22Rv1 (cell line): ENCODE data around the gene NCS1.

Experiments used
- ZFX ChIP-seq: fragments of 450-650 bp; IDR thresholded peaks from 2 replicates; pipeline ENCODE4 v1.6.1; 2017; ENCODE audit warnings: antibody characterized with exemption, borderline replicate concordance
- TF ChIP-seq, protein P1 (sequence below): fragments of 450-650 bp; IDR thresholded peaks from 2 replicates; pipeline ENCODE4 v1.5.1; 2017; ENCODE audit warnings: mild to moderate bottlenecking

DNA sequence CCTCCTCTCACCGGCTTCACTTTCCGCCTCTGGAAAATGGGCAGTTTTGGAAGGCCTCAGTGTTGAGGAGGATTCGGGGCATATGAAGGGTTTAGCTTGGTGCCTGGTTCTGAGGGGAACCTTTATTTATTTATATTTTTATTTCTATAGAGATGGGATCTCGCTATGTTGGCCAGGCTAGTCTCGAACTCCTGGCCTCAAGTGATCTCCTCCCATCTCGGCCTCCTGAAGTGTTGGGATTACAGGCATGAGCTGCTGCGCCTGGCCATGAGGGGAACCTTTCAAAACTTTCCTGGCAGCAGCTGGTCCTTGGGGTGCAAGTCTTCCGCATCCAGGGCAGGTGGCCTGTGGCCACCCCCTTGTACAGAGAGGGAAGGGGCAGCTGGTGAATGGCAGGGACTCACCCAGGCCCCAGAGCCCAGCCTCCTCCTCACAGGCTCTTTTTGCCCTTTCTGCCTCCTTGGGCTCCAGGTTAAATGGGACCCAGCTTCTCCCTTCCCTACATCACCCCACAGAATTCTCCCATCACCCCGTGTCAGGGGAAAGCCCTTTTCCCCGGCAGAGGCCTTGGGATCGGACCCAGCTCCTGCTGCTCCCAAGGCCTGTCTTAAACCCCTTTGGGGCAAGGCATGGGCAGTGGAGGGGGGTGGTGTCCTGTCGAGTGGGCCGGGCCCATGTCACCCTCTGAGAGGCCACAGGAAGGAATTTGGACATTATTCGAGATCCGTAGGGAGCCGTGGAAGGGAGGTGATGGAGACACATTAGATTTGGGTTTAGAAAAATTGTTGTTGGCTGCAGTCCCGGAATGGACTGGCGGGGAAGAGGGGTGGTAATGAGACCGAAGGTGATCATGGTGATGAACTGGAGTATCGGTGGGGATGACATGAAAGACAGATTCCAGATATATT is 5.9 kb downstream of the NCS1 start:
- TF ChIP-seq, protein P1, sequence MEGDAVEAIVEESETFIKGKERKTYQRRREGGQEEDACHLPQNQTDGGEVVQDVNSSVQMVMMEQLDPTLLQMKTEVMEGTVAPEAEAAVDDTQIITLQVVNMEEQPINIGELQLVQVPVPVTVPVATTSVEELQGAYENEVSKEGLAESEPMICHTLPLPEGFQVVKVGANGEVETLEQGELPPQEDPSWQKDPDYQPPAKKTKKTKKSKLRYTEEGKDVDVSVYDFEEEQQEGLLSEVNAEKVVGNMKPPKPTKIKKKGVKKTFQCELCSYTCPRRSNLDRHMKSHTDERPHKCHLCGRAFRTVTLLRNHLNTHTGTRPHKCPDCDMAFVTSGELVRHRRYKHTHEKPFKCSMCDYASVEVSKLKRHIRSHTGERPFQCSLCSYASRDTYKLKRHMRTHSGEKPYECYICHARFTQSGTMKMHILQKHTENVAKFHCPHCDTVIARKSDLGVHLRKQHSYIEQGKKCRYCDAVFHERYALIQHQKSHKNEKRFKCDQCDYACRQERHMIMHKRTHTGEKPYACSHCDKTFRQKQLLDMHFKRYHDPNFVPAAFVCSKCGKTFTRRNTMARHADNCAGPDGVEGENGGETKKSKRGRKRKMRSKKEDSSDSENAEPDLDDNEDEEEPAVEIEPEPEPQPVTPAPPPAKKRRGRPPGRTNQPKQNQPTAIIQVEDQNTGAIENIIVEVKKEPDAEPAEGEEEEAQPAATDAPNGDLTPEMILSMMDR = no peak
- TF ChIP-seq ZFX = no peak
